ENCODE results near the gene TST. TPM values are rescaled to one million over a fixed set of nuclear protein-coding genes. Genes with fewer than 3 reads are reported as not detected.

TST gene
- total RNA-seq, 4 donors from 2014 or later: 42.2 to 66.5 (median 51.9) TPM

DNA sequence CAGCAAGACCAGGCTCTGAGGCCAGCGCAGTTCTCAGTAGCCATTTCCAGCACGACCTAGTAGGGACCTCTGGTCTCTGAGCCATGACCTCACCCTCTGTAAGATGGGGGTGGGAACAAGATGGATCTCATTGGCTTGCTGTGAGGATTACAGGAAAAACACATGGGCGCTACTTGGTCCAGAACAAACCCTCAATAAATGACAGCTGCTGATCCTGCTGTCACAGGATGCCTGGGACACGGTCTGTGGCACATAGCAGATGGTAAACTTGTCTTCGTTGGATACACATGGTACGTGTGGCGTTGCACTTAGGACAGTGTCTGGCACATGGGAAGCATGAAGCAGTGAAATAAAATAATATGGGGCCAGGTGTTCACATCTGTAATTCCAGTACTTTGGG is 27.8 kb upstream of the TST start:
- no peaks in the 10 kb centered on the region for H3K9me3 ChIP-seq
- DNase-seq: no peak
- H3K4me3 ChIP-seq: no peak overlapping the region
- H3K27me3 ChIP-seq: peaks cover 0 to 12% (median 10%) of the 10 kb centered on the region in 3 donors
- H3K4me1 ChIP-seq: no peaks in the 10 kb centered on the region
- no peak overlapping the region for H3K27ac ChIP-seq
- intact Hi-C loops (cut with DNase I; ENCODE audit: low total_unique reads) (no loop called here), in situ Hi-C loops (cut with MboI; ENCODE audit: low sequenced_read_pairs in 4 of 4) (no loop called here)
- no peak for ATAC-seq
- TF ChIP-seq, protein P1, sequence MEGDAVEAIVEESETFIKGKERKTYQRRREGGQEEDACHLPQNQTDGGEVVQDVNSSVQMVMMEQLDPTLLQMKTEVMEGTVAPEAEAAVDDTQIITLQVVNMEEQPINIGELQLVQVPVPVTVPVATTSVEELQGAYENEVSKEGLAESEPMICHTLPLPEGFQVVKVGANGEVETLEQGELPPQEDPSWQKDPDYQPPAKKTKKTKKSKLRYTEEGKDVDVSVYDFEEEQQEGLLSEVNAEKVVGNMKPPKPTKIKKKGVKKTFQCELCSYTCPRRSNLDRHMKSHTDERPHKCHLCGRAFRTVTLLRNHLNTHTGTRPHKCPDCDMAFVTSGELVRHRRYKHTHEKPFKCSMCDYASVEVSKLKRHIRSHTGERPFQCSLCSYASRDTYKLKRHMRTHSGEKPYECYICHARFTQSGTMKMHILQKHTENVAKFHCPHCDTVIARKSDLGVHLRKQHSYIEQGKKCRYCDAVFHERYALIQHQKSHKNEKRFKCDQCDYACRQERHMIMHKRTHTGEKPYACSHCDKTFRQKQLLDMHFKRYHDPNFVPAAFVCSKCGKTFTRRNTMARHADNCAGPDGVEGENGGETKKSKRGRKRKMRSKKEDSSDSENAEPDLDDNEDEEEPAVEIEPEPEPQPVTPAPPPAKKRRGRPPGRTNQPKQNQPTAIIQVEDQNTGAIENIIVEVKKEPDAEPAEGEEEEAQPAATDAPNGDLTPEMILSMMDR (IDR thresholded peaks at IDR 0.05 in 4 of 5, conservative IDR thresholded peaks at IDR 0.05 in 1 of 5): no peak
- TF ChIP-seq POLR2A (IDR thresholded peaks at IDR 0.05): no peak
- no peaks in the 10 kb centered on the region for H3K36me3 ChIP-seq

GRCh38 chr22:37046589-37046988 is 27.3 kb upstream of the TST start:
- in situ Hi-C loops (cut with MboI; ENCODE audit: low sequenced_read_pairs in 4 of 4): no loop called here
- Histone ChIP-seq H3K27ac (no peak overlapping the region), H3K9me3 (no peaks in the 10 kb centered on the region), H3K27me3 (peaks cover 0 to 12% (median 8%) of the 10 kb centered on the region in 3 donors), H3K4me1 (no peaks in the 10 kb centered on the region), H3K4me3 (no peak overlapping the region), H3K36me3 (no peaks in the 10 kb centered on the region)
- no peak for TF ChIP-seq POLR2A (IDR thresholded peaks at IDR 0.05)
- TF ChIP-seq, protein P1 (IDR thresholded peaks at IDR 0.05 in 4 of 5, conservative IDR thresholded peaks at IDR 0.05 in 1 of 5): no peak
- intact Hi-C loops (cut with DNase I; ENCODE audit: low total_unique reads): no loop called here
- DNase-seq (no peak), ATAC-seq (no peak)

- H3K4me3 ChIP-seq: no peak overlapping the region
- TF ChIP-seq POLR2A (IDR thresholded peaks at IDR 0.05): no peak
- TF ChIP-seq, protein P1 (IDR thresholded peaks at IDR 0.05 in 4 of 5, conservative IDR thresholded peaks at IDR 0.05 in 1 of 5): no peak
- in situ Hi-C loops (cut with MboI; ENCODE audit: low sequenced_read_pairs in 4 of 4) (no loop called here), intact Hi-C loops (cut with DNase I; ENCODE audit: low total_unique reads) (no loop called here)
- DNase-seq (no peak), ATAC-seq (no peak)
- H3K36me3 ChIP-seq: no peaks in the 10 kb centered on the region
- H3K9me3 ChIP-seq: no peaks in the 10 kb centered on the region
- no peak overlapping the region for H3K27ac ChIP-seq
- peaks cover 0 to 13% (median 6%) of the 10 kb centered on the region in 3 donors for H3K27me3 ChIP-seq
- H3K4me1 ChIP-seq: no peaks in the 10 kb centered on the region
Measured at GRCh38 chr22:37045958-37046357, 26.7 kb upstream of the TST start.

DNA sequence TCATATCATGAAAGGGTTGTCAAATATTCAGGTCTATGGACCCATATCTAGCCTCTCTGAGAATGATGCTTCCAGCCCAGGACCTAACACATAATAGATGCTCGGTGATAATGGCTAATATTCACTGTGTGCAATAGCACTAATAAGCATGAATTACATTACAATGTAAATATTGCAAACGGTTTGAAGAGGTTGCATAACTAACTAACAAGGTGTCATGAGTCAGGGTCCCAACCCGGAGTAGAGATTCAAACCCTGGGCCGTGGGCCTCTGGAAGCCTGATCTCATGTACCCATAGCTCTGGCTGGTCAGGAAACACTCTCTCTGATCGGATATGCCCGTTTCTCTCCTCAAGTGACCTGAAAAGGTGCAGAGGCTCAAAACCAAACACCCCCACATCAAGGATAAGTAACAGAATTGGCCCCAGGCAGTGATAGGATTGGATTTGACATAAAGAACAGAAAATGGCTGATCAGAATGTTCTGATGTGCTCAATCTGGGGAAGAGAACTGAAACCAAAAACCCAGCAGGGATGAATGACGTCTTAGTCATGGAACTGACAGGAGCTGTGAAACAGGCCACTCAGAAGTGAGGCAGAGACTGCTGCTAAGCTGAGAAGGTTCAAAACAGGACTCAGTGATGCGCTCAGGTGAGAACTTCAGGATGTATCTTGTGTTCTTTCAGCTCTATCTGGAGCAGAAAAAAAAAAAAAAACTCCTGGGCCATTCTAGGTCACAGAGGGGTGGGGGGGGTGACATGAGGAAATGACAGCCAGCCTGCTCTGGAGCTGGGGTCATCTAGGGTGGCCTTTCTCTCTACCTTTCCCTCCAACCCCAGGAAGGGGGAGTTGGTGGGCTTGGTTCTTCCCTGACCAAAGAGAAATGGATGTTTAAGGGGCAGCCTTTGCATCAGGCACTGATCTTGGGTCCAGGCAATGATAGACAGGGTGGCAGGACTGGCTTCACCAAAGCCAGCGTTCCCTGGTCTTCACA is 25.7 kb upstream of the TST start:
- TF ChIP-seq POLR2A (IDR thresholded peaks at IDR 0.05): no peak
- TF ChIP-seq, protein P1 (IDR thresholded peaks at IDR 0.05 in 4 of 5, conservative IDR thresholded peaks at IDR 0.05 in 1 of 5): no peak
- in situ Hi-C loops (cut with MboI; ENCODE audit: low sequenced_read_pairs in 4 of 4): no loop called here
- DNase-seq (no peak), ATAC-seq (no peak)
- no peak overlapping the region for H3K4me3 ChIP-seq
- H3K27ac ChIP-seq: no peak overlapping the region
- peaks cover 0 to 10% (median 0%) of the 10 kb centered on the region in 3 donors for H3K27me3 ChIP-seq
- intact Hi-C loops (cut with DNase I; ENCODE audit: low total_unique reads): loop anchor here (1.0 kb wide), 1 partner anchor 263 kb away; no protein-coding TSS in a partner anchor
- no peaks in the 10 kb centered on the region for H3K4me1 ChIP-seq
- H3K36me3 ChIP-seq: no peaks in the 10 kb centered on the region
- no peaks in the 10 kb centered on the region for H3K9me3 ChIP-seq

All from gastrocnemius medialis (tissue), 4 donors.